Lower leg skin (tissue), 3 donors: ENCODE results near the gene TBC1D2.

Experiments used
- POLR2A ChIP-seq, 2 donors: fragments of 450-650 bp; IDR thresholded peaks; one replicate each; pipeline ENCODE4 v1.6.1; 2016 to 2017; ENCODE audit warnings: antibody characterized with exemption in 2 of 2, mild to moderate bottlenecking in 1 of 2, moderate library complexity in 1 of 2
- TF ChIP-seq, protein P1 (sequence below), 3 donors: fragments of 450-650 bp; IDR thresholded peaks; one replicate each; pipeline ENCODE4 v1.5.1; 2016; ENCODE audit warnings: antibody characterized with exemption in 3 of 3, mild to moderate bottlenecking in 3 of 3, moderate library complexity in 2 of 3

DNA sequence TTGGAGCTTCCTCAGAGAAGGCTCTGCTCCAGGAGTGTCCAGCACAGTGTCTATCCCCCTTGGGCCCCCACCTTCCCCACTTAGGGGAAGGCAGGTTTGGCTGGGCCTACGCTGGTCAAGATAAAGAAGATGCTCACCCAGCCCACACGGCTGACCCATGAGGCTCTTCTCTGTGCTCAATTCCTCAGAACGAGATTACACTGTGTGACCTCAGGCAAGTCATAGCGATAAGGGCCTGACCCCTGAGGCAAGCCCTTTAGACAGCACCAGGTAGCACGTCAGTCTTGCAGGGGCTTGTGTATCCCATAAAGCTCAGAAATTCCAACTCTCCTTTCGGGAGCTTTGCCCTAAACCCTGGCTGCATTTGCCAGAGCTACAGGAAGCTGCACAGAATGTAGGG, 95.7 kb downstream of the TBC1D2 start:
- TF ChIP-seq, protein P1, sequence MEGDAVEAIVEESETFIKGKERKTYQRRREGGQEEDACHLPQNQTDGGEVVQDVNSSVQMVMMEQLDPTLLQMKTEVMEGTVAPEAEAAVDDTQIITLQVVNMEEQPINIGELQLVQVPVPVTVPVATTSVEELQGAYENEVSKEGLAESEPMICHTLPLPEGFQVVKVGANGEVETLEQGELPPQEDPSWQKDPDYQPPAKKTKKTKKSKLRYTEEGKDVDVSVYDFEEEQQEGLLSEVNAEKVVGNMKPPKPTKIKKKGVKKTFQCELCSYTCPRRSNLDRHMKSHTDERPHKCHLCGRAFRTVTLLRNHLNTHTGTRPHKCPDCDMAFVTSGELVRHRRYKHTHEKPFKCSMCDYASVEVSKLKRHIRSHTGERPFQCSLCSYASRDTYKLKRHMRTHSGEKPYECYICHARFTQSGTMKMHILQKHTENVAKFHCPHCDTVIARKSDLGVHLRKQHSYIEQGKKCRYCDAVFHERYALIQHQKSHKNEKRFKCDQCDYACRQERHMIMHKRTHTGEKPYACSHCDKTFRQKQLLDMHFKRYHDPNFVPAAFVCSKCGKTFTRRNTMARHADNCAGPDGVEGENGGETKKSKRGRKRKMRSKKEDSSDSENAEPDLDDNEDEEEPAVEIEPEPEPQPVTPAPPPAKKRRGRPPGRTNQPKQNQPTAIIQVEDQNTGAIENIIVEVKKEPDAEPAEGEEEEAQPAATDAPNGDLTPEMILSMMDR (IDR thresholded peaks at IDR 0.05), result no peak
- TF ChIP-seq POLR2A (IDR thresholded peaks at IDR 0.05), result no peak
